Neural progenitor cell (in vitro differentiated cells): ENCODE data around the gene ATAD3A.

Source experiments
- CTCF ChIP-seq: fragments of 200-600 bp; sonication (generic); IDR thresholded peaks from 2 replicates; pipeline ENCODE4 v1.5.1; 2017; ENCODE audit warnings: antibody characterized with exemption, mild to moderate bottlenecking
- EZH2 ChIP-seq: fragments of 200-600 bp; sonication (generic); IDR thresholded peaks from 2 replicates; pipeline ENCODE4 v1.6.1; 2017; ENCODE audit warnings: antibody characterized with exemption, mild to moderate bottlenecking, moderate library complexity
- EZH2phosphoT487 ChIP-seq: fragments of 200-600 bp; sonication (generic); IDR thresholded peaks from 2 replicates; pipeline ENCODE4 v1.6.1; 2017; ENCODE audit warnings: antibody characterized with exemption

- TF ChIP-seq CTCF = no peak
- TF ChIP-seq EZH2 = no peak
- TF ChIP-seq EZH2phosphoT487 = no peak
These were observed 71.5 kb downstream of the ATAD3A start for GRCh38 chr1:1583347-1584010.
